ENCODE measurements around the gene AGBL4. TPM values are rescaled to one million over a fixed set of nuclear protein-coding genes. Genes with fewer than 3 reads are reported as not detected.

The AGBL4 gene
- total RNA-seq, 1 donor from 2014 or later: 3.1 TPM

GRCh38 chr1:49187056-49187455 lies 836.7 kb downstream of the AGBL4 start:
- DNase-seq (ENCODE audit: low spot score): no peak

- no peak for DNase-seq (ENCODE audit: low spot score)
Measured at GRCh38 chr1:49185450-49185980, 838.2 kb downstream of the AGBL4 start.

GRCh38 chr1:49183489-49183888 lies 840.3 kb downstream of the AGBL4 start:
- DNase-seq (ENCODE audit: low spot score): no peak

- DNase-seq (ENCODE audit: low spot score): no peak
Measured at GRCh38 chr1:49181033-49181432, 842.7 kb downstream of the AGBL4 start.

GRCh38 chr1:49171941-49172593 lies 851.7 kb downstream of the AGBL4 start:
- peak; percentile 24 for DNase-seq (ENCODE audit: low spot score)

- DNase-seq (ENCODE audit: low spot score): no peak
Measured at GRCh38 chr1:49166031-49166430, 857.7 kb downstream of the AGBL4 start.

- DNase-seq (ENCODE audit: low spot score): no peak
Measured at GRCh38 chr1:49163031-49163430, 860.7 kb downstream of the AGBL4 start.

GRCh38 chr1:49160677-49161076 lies 863.1 kb downstream of the AGBL4 start:
- DNase-seq (ENCODE audit: low spot score): no peak

GRCh38 chr1:49136738-49137251 lies 887.0 kb downstream of the AGBL4 start:
- no peak for DNase-seq (ENCODE audit: low spot score)

GRCh38 chr1:49125746-49126145 lies 898.0 kb downstream of the AGBL4 start:
- DNase-seq (ENCODE audit: low spot score): no peak

GRCh38 chr1:49111931-49112330 lies 911.8 kb downstream of the AGBL4 start:
- DNase-seq (ENCODE audit: low spot score): no peak

- DNase-seq (ENCODE audit: low spot score): no peak
Measured at GRCh38 chr1:49106445-49106844, 917.3 kb downstream of the AGBL4 start.

GRCh38 chr1:49104575-49104974 lies 919.2 kb downstream of the AGBL4 start:
- DNase-seq (ENCODE audit: low spot score): no peak

- peak; percentile 5 for DNase-seq (ENCODE audit: low spot score)
Measured at GRCh38 chr1:49102752-49103151, 921.0 kb downstream of the AGBL4 start.

- no peak for DNase-seq (ENCODE audit: low spot score)
Measured at GRCh38 chr1:49098866-49099265, 924.9 kb downstream of the AGBL4 start.

GRCh38 chr1:49086327-49086726 lies 937.4 kb downstream of the AGBL4 start:
- DNase-seq (ENCODE audit: low spot score): no peak

GRCh38 chr1:49085079-49085478 lies 938.7 kb downstream of the AGBL4 start:
- DNase-seq (ENCODE audit: low spot score): no peak

- DNase-seq (ENCODE audit: low spot score): no peak
Measured at GRCh38 chr1:49060766-49061165, 963.0 kb downstream of the AGBL4 start.

- DNase-seq (ENCODE audit: low spot score): no peak
Measured at GRCh38 chr1:49059087-49059486, 964.7 kb downstream of the AGBL4 start.

GRCh38 chr1:49052102-49052501 lies 971.7 kb downstream of the AGBL4 start:
- DNase-seq (ENCODE audit: low spot score): no peak

GRCh38 chr1:49051647-49052046 lies 972.1 kb downstream of the AGBL4 start:
- no peak for DNase-seq (ENCODE audit: low spot score)

GRCh38 chr1:49050041-49050440 lies 973.7 kb downstream of the AGBL4 start:
- no peak for DNase-seq (ENCODE audit: low spot score)

GRCh38 chr1:49048188-49048587 lies 975.6 kb downstream of the AGBL4 start:
- no peak for DNase-seq (ENCODE audit: low spot score)

GRCh38 chr1:49046305-49046704 lies 977.4 kb downstream of the AGBL4 start:
- no peak for DNase-seq (ENCODE audit: low spot score)
